RWPE1 (cell line): ENCODE data around the gene TNIP1.

Experiments
- CTCF ChIA-PET: fragments of 350-600 bp; sonication (Branson Sonifier 250); formaldehyde crosslinking; extraction: SDS; loops from one replicate; lab custom pipeline; 2021; lab: Yijun Ruan, JAX
- POLR2A ChIA-PET: fragments of 400-600 bp; formaldehyde crosslinking; extraction: SDS; loops from one replicate; lab custom pipeline; 2020; ENCODE audit warnings: antibody characterized with exemption; ENCODE audit not compliant: low non-redundant PET; lab: Yijun Ruan, JAX
- DNase-seq: peaks from one replicate; pipeline ENCODE4 v3.0.0; 2012; ENCODE audit warnings: low spot score
- H3K27ac ChIP-seq: fragments of 450-650 bp; 2 replicates; pipeline ENCODE4 v1.5.1; 2017
- CTCF ChIP-seq: fragments of 450-650 bp; conservative IDR thresholded peaks from 2 replicates; pipeline ENCODE4 v1.5.1; 2017; ENCODE audit warnings: low read depth, mild to moderate bottlenecking

Gene TNIP1

GRCh38 chr5:151125421-151125820 is 44.6 kb upstream of the TNIP1 start:
- TF ChIP-seq CTCF = no peak
- DNase-seq = no peak
- POLR2A ChIA-PET = no interaction called here

DNA sequence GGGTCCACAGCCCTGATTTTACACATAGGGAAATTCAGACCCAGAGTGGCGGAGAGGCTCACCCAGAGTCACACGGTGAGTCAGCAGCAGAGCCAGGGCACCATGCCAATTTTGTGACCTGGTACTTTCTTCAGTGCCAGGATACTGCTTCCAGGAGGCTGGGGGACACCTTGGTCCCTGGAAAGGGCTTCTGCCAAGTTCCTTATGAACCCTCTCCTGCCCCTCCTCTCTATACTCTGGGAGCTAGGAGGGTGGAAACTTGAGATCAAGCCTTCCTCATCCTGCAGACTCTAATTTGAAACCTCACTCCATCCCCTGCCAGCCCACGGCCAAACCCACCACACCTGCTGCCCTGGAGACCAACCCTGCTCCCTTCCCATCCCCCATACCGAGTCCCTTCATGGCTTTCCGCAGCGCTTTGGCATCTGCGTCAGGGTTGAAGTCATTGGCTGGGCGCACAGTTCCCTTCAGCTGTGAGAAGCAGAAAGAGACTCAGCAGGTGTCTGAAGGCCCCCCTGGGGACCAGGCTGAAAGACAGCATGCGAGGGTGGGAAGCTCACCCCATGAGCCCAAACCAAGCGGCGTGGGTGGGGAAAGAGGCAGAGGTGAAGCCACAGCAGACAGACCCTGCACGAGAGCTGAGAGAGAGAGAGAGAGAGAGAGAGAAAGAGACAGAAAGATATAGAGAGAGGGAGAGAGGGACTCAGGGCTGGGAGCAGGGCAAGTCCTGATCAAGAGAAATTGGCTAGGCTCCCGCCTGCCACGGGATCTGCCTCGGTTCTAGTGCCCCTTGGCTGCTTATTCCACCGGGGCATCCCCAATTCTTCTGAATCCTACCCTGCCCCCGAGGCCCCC is 43.3 kb upstream of the TNIP1 start:
- no peak for TF ChIP-seq CTCF
- ChIA-PET POLR2A (no interaction called here), CTCF (interaction anchor here (1.0 to 5.5 kb wide), 6 partner anchors 10 to 195 kb away, joined by 3 to 109 read pairs (median 7); no protein-coding TSS in a partner anchor)
- H3K27ac ChIP-seq = no peak overlapping the region
- DNase-seq = no peak

More at GRCh38 chr5:151125421-151125820, 44.6 kb upstream of the TNIP1 start:
- no peak overlapping the region for H3K27ac ChIP-seq
- CTCF ChIA-PET = interaction anchor here (0.6 to 5.5 kb wide), 29 partner anchors 8 to 193 kb away, joined by 3 to 109 read pairs (median 5); no protein-coding TSS in a partner anchor

DNA sequence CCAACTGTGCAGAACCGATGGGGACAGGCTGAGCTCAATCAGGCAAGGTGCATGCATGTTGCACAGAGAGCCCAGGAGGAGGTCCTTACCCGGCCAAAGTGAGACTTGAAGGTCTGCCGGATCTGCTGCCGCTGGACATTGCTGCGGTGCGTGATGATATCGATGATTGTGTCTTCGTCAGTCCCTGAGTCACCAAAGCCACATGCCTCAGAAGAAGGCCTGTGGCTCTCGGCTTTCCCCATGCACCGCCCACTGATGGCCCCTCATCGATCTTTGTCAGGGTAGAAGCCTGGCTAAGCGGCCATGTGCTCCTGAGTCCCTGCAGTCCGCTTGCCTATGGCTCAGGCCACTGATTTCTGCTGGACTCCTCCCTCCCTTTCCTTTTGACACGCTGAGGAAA is 42.0 kb upstream of the TNIP1 start:
- ChIA-PET POLR2A (no interaction called here), CTCF (interaction anchor here (0.6 to 5.5 kb wide), 3 partner anchors 30 to 626 kb away, joined by 3 to 109 read pairs (median 6); no protein-coding TSS in a partner anchor)
- no peak overlapping the region for H3K27ac ChIP-seq
- no peak for TF ChIP-seq CTCF
- DNase-seq = no peak

DNA sequence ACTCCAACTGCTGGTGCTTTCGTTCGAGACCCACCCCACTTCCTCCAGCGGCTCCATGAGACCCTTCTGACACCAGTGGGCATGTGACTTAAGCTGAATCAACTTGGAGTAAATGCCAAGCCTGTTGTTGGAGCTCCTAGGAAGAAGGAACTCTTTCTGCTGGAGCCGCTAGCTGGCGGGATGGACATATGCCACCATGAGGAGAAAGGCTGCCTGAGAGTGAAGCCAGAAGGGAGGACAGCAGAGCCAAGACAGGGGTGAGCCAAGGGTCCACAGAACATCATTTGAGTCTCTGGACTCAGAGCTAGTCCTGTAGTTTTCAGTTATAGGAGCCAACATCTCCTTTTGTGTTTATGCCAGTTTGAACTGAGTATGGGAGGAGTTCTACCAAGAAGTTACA is 40.8 kb upstream of the TNIP1 start:
- H3K27ac ChIP-seq = no peak overlapping the region
- POLR2A ChIA-PET = no interaction called here
- CTCF ChIA-PET = interaction anchor here (0.7 to 0.9 kb wide), 3 partner anchors 31 to 120 kb away, joined by 3 to 4 read pairs (median 4); no protein-coding TSS in a partner anchor
- no peak for TF ChIP-seq CTCF
- no peak for DNase-seq

GRCh38 chr5:151121095-151121494 is 40.3 kb upstream of the TNIP1 start:
- no peak overlapping the region for H3K27ac ChIP-seq
- TF ChIP-seq CTCF = no peak
- POLR2A ChIA-PET = no interaction called here
- CTCF ChIA-PET = interaction anchor here (0.9 kb wide), 1 partner anchor 39 kb away, joined by 4 read pairs; no protein-coding TSS in a partner anchor
- DNase-seq = no peak

- ChIA-PET CTCF (interaction anchor here (8.1 kb wide), 1 partner anchor 69 kb away, joined by 138 read pairs; no protein-coding TSS in a partner anchor), POLR2A (no interaction called here)
- TF ChIP-seq CTCF = no peak
- no peak for DNase-seq
- H3K27ac ChIP-seq = no peak overlapping the region
Observed at GRCh38 chr5:151118913-151119575, 38.2 kb upstream of the TNIP1 start.
